Glomerular endothelial cell (primary cell): ENCODE measurements around the gene ZBED3. TPM values are rescaled to one million over a fixed set of nuclear protein-coding genes. Genes with fewer than 3 reads are reported as not detected.
"Not testable (repeated sequence)": the region's sequence is repeated elsewhere in the genome, so short reads cannot be mapped to it uniquely, and the experiment has no call there.

Experiments used
- DNase-seq: peaks from one replicate; pipeline ENCODE4 v3.0.0-alpha.2; 2011; ENCODE audit warnings: low read depth, low spot score; ENCODE audit errors: extremely low read depth
- total RNA-seq: library from RNA; depleted of rRNA; stranded (reverse); fragments of >200 nt; gene quantifications from 2 replicates; pipeline ENCODE4 v1.2.3, GENCODE V29; 2015

Gene ZBED3, protein sequence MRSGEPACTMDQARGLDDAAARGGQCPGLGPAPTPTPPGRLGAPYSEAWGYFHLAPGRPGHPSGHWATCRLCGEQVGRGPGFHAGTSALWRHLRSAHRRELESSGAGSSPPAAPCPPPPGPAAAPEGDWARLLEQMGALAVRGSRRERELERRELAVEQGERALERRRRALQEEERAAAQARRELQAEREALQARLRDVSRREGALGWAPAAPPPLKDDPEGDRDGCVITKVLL
- 7.1 and 12.0 TPM in 2 replicates for total RNA-seq

DNA sequence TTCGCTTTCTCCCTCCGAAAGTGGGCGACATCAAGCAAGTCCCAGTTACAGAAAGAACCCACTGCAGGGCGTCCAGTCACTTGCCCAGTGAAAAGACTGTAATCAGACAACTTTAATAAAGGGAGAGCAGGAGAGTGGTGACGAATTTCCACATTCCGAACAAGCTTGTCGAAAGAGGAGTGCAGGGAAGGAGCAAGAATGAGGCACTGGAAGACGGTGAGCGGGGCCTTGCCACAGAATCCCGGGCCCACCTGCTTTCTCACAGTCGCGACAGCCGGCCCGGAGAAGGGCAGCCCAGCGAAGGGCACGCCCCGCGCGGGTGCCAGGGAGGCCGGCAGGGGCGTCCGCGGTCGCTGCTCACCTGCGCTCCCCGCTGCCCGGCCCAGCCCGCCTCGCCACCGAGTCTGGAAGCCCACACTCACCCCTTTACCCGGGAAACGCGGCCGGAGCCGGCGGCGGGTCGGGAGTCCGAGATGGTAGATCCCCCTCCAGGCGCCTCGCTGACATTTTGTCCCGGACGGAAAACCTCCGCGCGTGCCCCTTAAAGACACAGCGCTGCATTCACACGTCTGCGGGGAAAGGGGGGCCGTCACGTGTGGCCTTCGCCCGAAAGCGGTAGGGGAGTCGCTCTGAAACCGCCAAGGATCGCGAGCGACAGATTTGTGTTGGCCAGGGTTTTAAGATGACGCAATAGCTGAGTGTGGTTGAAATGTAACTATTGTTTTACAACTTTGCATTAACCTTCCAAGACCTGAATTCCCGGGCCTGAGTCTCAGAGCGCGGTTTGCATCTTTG is at the start of gene ZBED3:
Gene ZBED3 (minus strand): TSS at position 597 of the 795 bp plus-strand sequence. CDS start 9,407 bp downstream, outside the sequence.
- peak; percentile 44 for DNase-seq

DNA sequence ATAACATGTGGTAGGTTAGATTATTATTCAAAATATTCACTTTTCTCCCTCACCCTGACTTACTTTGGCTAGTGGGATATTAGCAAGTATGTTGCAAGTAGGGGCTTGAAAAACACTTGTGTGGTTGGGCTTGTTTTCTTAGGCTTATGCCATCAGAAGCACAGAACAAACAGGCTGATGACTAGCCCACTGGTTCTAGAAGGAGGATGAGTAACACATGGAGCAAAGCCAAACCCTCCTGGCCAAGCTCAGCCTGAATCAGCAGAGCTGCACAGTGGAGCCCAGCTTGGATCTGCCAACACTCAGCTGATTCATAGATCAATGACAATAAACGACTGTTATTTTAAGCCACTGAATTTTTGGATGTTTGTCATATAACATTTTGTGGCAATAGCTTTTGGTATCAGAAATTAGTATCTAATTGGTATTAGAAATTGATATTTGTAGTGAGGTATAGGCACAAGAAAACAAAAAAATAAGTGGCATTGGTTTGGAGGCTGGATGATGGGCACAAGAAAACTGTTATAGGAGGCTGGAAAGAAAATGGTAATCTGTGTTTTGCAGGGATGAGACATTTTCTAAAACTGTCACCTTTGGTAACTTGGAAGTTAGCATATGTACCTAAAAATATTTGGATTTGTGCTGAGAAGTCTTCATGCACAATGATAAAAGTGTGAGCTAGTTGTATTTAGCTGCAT is 46.1 kb upstream of the ZBED3 start:
- DNase-seq = peak; percentile 52

DNA sequence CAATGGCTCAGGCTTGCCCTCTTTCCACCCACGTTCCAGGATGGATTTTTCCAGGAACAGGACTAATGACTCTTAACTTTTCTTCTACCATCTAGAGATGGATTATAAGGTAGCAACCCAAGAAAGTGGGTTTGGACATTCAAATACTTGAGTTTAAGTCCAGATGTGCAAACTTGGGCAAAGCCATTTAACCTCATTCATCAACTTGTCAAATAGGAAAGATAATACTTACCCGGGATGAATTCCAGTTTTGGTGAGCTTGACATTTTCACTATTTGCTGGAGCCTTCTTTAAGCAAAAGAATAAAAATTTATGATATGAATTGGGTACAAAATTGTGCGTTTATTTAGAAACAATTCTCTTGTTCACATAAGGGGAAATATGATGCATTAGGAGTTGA is 44.3 kb upstream of the ZBED3 start:
- no peak for DNase-seq

DNA sequence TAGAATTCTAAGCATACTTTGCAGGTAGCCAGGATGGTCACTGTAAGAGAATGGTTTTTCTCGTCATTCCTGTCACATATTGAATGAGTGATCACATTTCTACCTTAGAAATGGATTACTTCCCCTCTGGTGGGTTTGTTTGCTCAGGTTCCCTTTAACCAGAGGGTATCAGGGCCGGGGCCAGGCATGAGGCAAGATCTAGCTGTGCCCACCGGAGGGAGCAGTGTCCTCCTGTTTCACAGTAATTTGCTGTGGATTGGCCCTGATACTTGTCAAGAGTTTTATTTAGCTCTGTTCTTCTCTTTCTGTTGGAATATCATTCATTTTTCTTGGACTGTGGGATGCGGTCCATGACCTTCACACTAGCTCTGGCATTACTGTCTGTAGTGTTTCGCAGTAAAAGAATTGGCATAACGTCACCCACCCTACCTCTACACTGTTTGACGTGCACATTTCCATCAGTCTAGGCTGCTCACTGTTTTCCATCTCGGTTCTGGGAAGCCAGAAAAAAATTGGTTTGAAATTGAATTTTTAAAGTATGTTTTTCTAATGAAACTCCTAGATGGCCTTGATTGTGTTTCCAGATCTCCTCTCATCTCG is 42.4 kb upstream of the ZBED3 start:
- no peak for DNase-seq

DNA sequence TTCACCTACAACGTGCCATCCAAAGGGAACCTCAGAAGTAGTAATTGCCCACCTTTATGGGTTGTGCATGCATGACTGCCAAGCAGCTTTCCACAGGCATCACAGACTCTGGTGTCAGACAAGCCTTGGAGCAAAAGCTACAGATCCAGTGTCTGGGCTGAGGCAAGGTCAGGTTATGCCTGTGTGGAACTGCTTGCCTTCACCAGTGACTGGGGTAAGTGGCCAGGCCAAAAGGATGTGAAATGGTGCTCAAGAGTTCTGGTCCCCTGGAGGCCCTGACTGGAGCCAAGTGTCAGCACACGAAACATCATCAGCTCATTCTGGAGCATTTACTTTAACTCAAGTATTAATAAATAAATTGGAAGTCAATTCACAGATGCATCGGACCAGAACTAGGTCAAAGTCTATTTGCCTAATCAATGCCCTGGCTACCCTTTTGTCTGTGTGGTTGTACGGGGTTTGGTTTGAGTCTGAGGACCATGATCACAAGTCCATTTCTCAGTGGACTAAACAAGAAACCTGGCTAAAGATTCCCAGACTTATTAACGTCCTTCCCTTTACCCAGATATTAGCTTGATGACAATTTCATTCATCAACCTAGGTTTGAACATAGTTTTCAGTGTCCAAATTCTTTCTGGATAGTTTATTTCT is 41.5 kb upstream of the ZBED3 start:
- DNase-seq = no peak

DNA sequence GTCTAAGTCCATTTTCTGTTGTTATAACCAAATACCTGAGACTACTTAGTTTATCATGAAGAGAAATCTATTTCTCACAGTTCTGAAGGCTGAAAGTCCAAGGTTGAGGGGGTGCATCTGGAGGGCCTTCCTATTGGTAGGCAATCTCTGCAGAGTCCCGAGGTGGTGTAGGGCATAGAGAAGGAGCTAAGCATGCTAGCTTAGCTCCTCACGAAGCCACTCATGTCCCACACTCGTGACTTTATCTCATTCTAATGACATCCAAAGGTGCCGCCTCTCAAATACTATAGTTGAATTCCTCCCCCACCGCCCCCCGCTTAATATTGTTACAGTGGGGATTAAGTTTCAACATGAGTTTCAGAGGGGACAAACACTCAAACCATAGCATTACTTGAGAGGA is 36.0 kb upstream of the ZBED3 start:
- DNase-seq = no peak

DNA sequence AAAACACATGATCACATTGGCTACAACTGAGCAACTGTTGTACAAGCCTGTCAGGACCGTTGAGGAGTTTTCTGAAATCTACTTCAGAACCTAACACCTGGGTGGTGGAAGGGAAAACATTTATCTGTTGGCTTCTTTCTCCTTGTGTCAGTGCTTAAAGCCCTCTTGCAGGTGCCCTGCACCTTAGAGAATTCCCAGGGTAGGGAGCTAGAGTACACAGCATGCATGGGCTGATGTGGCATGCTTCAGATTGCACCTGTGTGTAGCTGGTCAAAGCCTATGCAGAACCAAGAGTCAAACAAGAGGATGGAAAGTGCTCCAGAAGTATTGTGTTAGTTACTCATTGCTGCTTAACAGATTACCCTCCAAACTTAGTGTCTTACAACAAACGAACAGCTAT is 33.6 kb upstream of the ZBED3 start:
- DNase-seq = no peak

DNA sequence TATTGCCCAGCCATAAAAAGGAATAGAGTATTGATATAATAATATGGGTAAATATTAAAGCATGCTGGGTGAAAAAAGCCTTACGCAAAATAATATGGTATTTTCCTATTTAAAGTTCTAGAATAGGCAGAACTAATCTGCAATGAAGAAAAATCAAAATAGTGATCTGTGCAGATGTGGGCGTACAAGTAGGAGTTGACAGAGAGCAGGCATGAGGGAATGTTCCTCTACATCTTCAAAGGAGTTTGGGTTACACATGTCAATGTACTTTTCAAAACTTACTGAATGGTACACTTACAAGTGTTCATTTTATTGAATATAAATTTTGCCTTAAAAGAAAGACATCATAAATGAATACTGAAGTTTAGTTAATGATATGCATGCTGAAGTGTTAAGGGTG is 33.0 kb upstream of the ZBED3 start:
- no peak for DNase-seq

DNA sequence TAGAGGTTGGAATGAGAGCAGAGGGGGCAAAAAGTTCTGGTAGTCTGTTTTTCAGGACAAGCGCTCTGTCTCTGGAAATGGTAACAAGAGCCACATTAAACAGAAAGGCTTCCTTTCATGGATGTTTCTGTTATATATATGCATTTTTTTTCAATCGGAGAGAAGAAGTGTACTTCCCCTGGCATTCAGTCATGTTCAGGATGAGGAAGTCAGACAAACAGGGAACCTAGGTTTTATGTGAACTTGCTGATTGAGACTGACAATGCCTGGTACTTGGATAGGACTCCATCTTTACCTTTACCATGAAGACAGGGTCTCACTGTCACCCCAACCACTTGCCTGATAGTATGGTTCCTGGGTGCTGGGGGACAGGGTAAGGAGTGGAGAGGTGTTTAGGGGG is 30.1 kb upstream of the ZBED3 start:
- DNase-seq = no peak

DNA sequence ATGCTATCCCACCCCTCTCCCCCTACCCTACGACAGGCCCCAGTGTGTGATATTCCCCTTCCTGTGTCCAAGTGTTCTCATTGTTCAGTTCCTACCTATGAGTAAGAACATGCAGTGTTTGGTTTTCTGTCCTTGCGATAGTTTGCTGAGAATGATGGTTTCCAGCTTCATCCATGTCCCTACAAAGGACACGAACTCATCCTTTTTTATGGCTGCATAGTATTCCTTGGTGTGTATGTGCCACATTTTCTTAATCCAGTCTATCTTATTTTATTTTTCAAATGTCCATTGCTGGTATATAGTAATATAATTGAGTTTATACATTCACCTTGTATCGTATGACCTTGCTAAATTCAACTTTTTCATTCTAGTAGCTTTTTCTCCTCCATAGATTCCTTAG is 19.9 kb upstream of the ZBED3 start:
- not testable (repeated sequence) for DNase-seq

DNA sequence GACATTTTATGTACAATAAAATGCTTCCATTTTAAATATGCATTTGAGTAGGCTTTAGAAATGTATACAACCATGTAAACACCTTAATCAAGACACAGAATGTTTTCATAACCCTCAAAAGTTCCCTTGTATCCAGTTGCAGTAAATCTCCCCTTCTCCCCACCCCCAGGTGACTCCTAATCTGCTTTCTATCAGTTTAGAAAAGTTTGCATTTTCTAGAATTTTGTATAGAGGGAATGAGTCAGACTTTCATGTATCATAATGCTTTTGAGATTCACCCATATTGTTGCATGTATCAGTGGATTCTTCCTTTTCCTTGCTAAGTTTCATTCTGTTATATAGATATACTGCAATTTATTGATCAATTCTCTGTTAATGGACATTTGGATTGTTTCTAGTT is 17.7 kb upstream of the ZBED3 start:
- DNase-seq = no peak

DNA sequence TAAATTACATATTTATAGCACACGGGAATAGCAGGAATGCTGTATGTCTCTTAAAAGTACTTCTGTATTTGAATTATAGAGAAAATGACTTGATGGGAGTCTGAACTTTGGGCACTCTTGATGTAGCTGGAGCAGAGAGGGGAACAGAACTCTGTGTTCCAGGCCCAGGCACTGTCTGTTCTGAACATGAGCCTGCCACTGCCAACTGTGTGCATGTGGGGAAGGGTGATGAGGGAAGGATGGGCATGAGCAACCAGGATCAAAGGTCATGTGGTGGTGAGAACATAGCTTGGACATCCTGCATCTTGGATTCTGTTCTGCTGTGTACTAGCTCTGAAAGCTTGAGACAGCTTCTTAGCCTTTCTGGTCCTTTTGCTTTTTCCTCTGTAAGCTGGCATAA is 16.4 kb upstream of the ZBED3 start:
- no peak for DNase-seq

DNA sequence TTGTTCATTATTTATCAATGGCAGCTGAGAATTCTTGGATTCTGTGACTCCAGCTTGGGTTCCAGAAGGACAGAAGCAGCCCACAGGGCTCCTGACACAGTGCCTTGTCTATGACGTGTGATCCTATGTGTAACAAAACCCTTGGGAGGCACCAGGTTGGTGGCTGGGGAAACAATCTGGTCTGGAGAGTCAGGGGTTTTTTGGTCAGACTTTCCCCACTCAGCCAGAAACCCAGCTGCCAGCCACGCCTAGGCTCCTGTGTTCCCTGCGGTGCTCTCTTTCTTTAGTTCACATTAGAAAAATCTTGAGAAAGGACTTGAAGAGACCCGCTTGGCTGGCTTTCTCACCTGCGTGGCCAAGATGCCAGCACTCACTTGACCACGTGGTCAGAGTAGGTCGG is 15.5 kb upstream of the ZBED3 start:
- no peak for DNase-seq

DNA sequence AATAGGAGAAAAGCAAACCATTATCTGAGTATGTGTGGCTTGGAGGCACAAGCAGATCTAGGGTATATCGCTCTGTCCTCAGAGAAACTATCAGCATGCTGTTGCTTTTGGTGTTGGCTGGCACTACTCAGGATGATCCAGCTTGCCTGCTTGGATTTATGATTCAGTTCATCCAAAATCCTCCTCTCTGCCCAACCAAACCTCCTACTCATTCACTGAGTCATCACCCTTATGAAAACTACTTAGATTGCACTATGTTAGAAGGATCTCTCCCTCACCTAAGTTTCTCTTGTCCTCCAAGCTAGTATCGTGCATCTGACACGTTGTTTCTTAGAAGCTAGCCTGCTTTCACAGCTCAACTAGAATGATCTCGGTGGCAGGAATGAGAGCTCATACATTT is 14.2 kb upstream of the ZBED3 start:
- no peak for DNase-seq

DNA sequence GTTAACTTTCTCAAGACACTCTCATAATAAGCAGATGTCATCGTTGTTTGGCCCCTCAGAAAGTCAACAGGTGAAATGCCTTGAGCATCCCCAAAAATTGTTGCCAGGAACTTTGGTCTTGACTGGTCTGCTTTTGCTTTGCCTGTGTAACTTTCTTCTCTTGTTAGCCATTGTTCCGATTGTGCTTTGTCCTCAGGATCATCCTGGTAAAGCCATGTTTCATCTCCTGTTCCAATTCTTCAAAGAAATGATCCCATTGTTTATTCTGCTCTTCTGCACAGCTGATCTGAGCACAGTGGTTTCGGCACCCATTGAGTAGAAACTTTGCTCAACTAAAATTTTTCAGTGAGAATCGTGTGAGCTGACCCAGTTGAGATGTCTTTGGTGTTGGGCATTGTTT is 8.1 kb upstream of the ZBED3 start:
- DNase-seq = no peak

DNA sequence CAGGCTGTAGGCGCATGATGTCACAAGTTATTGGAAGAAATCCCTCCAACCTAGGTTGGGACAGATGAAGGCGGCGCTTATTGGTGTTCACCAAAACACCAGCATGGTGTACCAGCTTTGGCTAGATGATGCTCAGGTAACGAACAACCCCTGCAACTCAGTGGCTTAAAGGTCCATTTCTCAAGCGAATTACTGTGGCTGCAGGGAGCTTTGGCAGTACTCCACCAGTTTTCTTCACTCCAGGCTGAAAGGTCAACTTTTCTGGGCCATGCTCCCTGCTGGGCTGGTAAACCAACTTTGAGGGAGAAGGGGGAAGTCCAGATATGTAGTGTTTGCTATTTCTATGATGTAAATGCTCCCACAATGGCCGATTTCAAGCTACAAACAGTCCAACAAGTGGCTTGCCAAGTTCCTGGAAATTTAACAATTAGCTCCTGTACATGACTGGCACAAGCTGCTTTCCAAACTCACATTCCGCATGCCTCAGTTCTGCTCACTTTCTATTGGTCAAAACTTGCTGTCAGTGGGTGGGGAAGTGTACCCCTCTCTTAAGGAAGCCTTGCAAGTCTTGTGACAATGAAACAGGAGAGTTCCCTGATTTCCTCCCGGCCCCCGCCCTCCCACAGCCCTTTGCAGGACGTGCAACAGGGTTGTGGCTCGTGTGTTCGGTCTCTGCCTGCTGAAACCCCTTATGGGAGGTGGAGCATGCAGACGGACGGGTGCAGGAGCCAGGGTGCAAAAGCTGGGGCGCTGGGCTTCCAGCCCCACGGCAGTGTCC is 588 bp upstream of the ZBED3 start:
- no peak for DNase-seq

DNA sequence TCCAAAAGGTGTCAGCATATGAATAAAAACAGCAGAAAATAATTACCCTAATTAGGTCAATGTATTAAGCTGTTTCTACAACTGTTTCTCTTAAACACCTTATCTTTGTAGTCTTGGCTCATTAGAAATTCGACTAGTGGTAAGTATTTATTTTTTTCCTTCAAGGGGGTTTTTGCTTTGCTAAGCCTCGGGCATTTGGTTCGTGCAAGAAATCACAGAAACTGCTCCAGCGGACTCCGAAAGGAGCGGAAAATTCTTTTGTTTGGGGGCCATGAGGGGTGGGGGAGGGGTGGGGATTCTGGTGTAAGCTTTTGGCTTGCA is 757 bp downstream of the ZBED3 start:
- DNase-seq = no peak

DNA sequence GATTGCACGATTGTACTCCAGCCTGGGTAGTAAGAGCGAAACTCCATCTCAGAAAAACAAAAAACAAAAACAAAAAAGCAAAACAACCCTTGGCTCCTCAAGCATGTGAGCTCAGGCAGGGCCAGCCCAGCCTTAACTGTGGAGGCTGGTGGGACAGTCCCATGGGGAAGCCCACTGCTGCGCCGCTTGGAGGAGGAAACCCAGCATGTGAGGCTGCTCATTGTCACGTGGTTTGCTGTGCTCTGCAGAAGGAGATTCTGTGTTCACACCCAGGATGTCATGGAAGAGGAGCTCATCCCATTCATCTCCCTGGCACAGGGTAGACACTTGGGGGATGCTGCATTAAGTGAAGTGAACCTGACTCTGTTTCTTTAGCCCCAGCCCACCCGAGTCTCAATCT is 4.0 kb downstream of the ZBED3 start:
- no peak for DNase-seq

DNA sequence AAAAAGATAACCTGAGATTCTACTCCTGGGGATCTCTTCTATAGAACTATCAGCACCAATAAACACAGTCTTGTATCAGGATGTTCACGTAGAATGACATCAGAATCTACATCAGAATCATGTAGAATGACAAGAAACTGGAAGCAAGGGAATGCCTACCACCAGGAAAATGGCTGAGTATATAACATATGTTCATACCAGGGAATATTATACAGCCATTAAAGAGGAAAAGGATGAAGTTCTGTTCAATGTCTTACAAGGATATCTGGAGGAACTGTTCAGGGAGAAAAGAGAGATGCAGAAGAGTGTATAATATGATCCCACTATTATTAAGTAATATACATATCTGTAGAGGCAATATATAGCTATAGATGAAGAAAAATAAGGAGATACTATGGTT is 4.8 kb downstream of the ZBED3 start:
- DNase-seq = no peak

DNA sequence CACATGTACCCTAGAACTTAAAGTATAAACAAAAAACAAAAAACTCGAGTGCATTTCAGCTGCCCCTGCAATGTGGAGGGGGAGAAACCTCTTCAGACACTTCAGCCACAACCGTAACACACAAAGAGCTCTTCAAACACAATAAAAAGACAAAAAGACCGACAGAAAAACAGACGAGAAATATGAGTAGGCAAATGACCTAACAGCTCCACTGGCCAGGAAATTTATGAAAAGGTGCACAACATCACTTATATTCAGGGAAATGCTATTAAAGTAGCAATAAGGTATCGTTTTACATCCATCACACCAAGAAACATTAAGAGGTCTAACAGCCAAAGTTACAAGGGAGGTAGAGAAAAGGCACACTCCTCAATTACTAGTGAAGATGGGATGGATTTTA is 6.2 kb downstream of the ZBED3 start:
- no peak for DNase-seq
